NCI-H1092 (cell line): ENCODE data around the gene NANOS1.
A peak's percentile ranks its signal among the peaks of the same experiment; 100 is the strongest.

Experiments
- DNase-seq: peaks from one replicate; lab custom pipeline; 2025; lab: John Stamatoyannopoulos, UW

Gene NANOS1

DNA sequence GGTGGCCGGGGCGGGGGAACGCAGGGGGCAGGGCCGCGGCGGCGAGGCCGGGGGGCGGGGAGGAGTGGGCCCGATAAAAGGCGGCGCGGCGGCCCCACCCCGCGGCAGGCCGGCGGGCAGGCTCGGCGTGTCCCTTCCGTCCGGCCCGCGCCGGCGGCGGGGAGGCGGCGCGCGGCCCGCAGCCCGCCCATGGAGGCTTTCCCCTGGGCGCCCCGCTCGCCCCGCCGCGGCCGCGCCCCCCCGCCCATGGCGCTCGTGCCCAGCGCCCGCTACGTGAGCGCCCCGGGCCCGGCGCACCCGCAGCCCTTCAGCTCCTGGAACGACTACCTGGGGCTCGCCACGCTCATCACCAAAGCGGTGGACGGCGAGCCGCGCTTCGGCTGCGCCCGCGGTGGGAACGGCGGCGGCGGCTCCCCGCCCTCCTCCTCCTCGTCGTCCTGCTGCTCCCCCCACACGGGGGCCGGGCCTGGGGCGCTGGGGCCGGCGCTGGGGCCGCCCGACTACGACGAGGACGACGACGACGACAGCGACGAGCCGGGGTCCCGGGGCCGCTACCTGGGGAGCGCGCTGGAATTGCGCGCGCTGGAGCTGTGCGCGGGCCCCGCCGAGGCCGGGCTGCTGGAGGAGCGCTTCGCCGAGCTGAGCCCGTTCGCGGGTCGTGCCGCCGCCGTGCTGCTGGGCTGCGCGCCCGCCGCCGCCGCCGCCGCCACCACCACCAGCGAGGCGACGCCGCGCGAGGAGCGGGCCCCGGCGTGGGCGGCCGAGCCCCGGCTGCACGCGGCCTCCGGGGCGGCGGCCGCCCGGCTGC lies at the start of gene NANOS1:
TSS of gene NANOS1 (plus strand) at position 102 of the 808 bp plus-strand sequence. CDS start at position 190, 88 bp downstream.
- DNase-seq, result no peak

DNA sequence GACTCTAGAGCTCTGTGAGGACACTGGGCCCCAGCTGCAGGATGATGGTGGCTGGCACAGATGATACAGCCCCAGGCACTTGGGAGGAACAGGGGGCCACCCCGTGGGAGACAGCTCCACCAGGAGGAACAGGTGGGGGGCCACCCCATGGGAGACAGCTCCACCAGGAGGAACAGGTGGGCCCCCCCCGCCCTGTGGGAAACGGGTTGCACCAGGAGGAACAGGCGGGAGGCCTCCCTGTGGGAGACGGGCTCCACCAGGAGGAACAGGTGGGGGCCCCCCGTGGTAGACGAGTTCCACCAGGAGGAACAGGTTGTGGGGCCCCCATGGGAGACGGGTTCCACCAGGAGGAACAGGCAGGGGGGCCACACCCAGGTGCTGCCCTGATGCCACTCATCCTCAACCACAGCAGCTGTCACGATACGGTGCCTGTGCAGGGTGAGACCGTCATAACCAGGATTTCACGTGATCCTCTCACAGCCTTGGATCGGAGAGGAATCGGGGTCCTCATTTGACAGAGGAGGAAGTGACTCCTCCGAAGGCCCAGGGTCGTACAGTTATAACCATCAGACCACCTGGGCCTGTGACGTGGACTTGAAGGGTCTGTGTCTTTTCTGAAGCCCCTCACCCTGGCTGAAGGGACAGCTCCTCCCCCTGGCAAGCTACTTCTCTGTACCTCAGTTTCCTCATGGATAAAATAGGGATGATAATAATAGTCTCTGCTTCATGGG lies 49.2 kb upstream of the NANOS1 start:
- DNase-seq, result no peak

- no peak for DNase-seq
These were observed 48.6 kb upstream of the NANOS1 start for GRCh38 chr10:118980870-118981269.

DNA sequence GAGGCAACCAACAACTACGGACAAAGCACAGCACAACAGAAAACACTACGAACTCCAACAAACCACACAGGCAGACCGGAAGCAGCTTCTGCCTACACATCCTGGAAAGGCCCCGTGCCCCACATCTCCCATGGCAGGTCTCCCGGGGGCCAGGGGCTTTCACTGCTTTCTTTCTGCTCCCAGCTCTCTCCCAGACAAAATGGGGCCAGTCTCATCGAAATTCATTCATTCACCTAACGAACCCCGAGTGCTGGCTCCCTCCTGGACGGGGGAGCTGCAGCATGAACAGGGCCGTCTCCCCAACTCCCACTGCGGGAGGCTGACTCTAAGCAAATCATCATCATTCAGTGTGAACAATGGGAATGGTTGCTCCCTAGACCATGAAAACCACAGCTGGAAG lies 47.6 kb upstream of the NANOS1 start:
- DNase-seq, result no peak

DNA sequence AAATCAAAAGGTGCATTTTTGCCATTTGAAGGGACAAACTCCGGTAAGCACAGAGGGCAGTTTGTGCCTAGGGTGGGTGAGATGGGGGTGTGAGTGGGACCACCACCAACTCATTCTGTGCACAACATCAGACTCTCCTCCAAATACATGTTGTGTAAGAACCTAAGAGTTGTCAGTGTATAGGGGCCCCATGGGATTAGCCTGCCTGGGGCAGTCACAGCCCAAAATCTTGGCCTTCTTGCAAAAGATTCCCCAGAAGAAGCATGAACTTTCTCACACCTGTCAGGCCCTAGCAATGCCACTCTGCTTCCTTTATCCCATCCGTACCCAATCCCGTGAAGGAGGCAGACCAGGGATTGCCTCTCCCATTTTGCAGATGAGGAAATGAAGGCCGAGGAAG lies 47.1 kb upstream of the NANOS1 start:
- no peak for DNase-seq

DNA sequence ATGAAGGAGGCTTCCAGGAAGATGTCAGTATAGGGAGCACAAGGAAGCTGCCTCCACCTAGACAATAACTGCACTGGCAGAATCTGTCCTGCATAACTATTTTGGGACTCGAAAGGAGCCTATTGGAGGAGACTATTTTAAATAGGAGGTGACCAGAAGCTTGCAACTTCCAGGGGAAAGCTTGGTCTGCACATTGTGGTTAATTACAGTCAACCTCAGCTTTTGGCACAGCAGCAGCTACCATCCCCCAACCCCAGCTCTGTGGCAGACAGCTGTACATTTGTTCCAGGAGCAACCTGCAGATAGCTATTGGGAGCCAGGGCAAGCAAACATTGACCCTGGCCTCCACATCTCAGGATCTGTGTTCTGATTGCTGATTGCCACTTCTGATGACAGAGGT lies 46.3 kb upstream of the NANOS1 start:
- peak; percentile 40 for DNase-seq

- DNase-seq, result no peak
These were observed 43.9 kb upstream of the NANOS1 start for GRCh38 chr10:118985576-118985975.

GRCh38 chr10:118986815-118987790 lies 42.4 kb upstream of the NANOS1 start:
- no peak for DNase-seq

DNA sequence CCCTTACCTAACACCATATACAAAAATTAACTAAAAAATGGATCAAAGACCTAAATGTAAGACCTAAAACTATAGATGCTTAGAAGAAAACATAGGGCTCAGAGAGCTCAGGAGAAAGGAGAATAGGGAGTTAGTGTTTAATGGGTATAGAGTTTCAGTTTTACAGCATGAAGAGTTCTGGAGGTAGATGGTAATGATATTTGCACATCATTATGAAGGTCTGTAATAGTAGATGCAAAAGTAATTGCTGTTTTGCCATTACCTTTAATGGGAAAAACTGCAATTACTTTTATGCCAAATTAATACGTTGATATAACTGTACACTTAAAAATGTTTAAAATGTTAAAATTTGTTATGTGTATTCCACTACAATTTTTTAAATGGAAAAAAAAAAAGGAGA lies 39.2 kb upstream of the NANOS1 start:
- DNase-seq, result no peak

GRCh38 chr10:118992496-118992895 lies 37.0 kb upstream of the NANOS1 start:
- DNase-seq, result no peak

GRCh38 chr10:118993214-118993613 lies 36.3 kb upstream of the NANOS1 start:
- DNase-seq, result no peak

GRCh38 chr10:118994321-118994720 lies 35.2 kb upstream of the NANOS1 start:
- no peak for DNase-seq

DNA sequence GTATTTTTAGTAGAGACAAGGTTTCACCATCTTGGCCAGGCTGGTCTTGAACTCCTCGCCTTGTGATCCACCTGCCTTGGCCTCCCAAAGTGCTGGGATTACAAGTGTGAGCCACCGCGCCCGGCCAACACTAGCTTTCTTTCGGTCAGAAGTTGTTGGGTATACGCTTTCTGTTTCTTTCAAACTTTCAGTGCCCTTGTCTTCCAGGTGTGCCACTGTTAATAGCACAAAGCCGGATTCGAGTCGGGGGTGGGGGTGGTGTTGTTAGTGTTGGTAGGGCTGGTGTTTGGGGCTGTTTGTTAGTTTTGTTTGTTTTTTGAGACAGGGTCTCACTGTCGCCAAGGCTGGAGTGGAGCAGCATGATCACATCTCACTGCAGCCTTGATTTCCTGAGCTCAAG lies 33.8 kb upstream of the NANOS1 start:
- no peak for DNase-seq

DNA sequence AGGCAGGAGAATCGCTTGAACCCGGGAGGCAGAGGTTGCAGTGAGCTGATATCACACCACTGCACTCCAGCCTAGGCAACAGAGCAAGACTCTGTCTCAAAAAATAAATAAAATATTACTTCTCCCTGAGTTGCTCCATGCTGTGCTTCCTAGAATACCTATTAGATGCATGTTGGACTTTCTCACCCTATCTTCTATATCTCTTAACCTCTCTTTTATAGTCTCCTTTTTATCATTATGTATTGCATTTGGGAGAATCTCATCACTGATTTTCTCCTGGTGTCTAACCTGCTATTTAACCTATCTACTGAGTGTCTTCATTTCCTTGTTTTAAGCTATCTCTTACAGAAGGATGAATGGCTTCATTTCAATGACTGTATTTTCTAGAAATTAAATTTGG lies 32.1 kb upstream of the NANOS1 start:
- no peak for DNase-seq

DNA sequence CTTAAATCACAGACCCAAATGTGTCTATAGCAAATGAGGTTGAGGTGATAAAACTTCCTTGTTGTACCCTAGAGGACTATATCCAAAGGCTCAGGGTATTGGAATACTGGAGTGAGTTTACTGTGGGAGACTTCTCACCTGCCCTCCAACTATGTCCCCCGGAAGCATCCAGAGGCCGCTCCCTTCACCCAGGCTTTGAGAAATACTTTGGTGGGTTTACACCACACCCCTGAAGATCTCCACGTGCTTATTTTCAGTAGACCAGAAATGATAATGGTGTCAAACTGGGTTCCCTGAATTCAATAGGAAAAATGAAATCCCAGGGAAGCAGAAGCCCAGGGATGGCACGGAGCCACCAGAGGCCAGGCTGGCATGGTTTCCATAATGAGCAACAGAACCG lies 31.3 kb upstream of the NANOS1 start:
- no peak for DNase-seq

DNA sequence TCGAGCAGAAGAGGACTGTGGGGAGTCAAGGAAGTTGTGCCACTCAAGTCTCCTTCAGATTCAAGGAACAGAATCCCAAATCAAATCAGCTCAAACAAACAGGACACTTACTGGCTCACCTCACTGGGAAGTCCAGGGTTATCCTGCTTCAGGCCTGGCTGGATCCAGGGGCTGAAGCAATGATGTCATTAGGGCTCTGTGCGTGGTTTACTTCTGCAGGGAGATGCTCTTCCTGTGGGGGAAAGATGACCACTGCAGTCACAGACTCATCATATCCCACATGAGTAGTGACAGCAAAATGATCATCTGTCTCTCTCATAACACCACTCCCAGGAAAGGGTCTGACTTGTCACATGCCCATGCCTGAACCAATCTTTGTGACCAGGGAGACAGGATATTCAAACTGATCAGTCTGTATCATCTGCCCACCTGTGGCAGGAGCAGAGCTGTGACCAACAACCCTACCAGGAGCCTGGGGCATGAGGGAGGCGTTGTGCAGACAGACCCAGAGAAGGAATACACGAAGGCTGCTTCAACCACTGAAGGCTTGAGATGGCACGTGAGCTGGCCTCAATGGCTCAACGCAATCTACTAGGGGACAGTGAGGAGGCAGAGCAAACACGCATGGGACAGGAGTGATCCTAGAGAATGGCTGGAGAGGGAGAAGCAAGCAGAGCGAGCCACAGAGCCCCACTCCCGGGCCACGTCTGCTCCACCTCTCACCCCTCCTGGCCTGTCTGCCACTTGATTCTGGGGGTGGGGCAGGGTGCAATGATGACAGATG lies 27.6 kb upstream of the NANOS1 start:
- DNase-seq, result no peak

DNA sequence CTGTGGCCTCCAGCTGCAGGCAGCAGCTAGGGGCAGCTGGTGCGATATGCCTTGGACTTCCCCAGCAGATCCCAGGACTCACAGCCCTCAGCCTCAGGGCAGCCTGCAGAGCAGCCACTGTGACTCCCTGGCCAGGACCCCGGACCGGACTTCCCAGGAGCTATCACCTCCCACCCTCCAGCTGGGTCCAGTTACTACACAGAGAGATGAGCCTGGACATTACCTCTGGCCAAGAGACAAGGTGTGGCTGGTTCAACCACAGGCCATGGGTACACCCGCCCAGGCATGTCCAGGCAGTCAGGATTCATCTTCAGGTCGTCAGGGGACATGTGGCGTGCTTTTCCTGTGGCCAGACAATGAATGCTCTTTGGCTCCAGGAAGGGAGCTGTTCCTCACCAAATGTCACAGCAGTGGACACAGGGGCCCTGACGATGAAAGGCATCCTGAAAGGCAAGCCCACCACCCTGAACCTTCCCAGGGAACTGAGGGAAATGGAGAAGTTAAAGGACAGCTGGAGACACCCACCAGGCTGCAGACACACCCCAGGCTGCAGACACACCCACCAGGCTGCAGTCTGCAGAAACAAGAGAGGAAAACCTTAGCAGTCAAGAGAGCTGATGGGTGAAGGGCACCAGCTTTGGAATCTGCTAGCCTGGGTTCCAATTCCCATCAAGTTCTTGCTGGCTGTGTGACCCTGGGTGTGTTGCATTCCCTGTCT lies 25.8 kb upstream of the NANOS1 start:
- no peak for DNase-seq

- DNase-seq, result no peak
These were observed 24.0 kb upstream of the NANOS1 start for GRCh38 chr10:119005362-119006043.

GRCh38 chr10:119006451-119007210 lies 22.9 kb upstream of the NANOS1 start:
- no peak for DNase-seq

DNA sequence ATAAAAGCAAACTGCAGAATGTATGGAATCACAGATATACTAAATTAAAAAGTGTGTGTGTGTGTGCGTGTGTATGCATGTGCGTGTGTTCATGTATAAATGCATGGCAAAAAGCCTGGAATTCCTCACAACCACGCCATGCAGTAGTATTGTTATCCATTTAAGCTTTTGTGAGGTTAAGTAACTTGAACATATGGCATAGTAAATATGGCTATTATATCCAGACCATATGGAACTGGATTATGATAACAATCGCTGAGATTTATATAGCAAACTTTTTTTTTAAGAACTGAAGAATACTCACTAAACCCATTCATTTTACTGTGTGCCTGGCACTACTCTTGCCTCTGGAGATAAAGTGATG lies 22.3 kb upstream of the NANOS1 start:
- DNase-seq, result no peak
